Parathyroid adenoma (tissue), 2 donors: ENCODE results near the gene RAP1GAP.

Source experiments
- H2AFZ ChIP-seq: fragments of 300-600 bp; sonication (generic); one replicate; pipeline ENCODE4 v1.7.0; 2017; ENCODE audit warnings: antibody characterized with exemption, mild to moderate bottlenecking
- H3K27ac ChIP-seq: fragments of 300-600 bp; sonication (generic); one replicate; pipeline ENCODE4 v1.7.0; 2017
- H3K27me3 ChIP-seq: fragments of 300-600 bp; sonication (generic); one replicate; pipeline ENCODE4 v1.7.0; 2017; ENCODE audit warnings: low read length; ENCODE audit not compliant: control insufficient read depth, insufficient read depth
- H3K36me3 ChIP-seq: fragments of 300-600 bp; sonication (generic); one replicate; pipeline ENCODE4 v1.7.0; 2017; ENCODE audit warnings: low read length; ENCODE audit not compliant: control insufficient read depth, insufficient read depth
- H3K4me1 ChIP-seq: fragments of 300-600 bp; sonication (generic); one replicate; pipeline ENCODE4 v1.7.0; 2017; ENCODE audit warnings: control low read depth
- H3K4me2 ChIP-seq: fragments of 300-600 bp; sonication (generic); one replicate; pipeline ENCODE4 v1.7.0; 2017; ENCODE audit warnings: low read length
- H3K4me3 ChIP-seq: fragments of 300-600 bp; sonication (generic); one replicate; pipeline ENCODE4 v1.7.0; 2017; ENCODE audit warnings: low read depth, low read length
- H3K79me2 ChIP-seq: fragments of 300-600 bp; sonication (generic); one replicate; pipeline ENCODE4 v1.7.0; 2017; ENCODE audit warnings: control low read depth
- H3K9ac ChIP-seq: fragments of 300-600 bp; sonication (generic); one replicate; pipeline ENCODE4 v1.7.0; 2017; ENCODE audit warnings: mild to moderate bottlenecking
- H3K9me3 ChIP-seq: fragments of 300-600 bp; sonication (generic); one replicate; pipeline ENCODE4 v1.7.0; 2017; ENCODE audit warnings: low read length; ENCODE audit not compliant: control insufficient read depth
- TF ChIP-seq, protein P1 (sequence below): fragments of 300-600 bp; sonication (generic); IDR thresholded peaks from one replicate; pipeline ENCODE4 v1.7.0; 2017; ENCODE audit warnings: antibody characterized with exemption, mild to moderate bottlenecking
- donor health status: primary hyperparathyroidism.

Gene RAP1GAP

DNA sequence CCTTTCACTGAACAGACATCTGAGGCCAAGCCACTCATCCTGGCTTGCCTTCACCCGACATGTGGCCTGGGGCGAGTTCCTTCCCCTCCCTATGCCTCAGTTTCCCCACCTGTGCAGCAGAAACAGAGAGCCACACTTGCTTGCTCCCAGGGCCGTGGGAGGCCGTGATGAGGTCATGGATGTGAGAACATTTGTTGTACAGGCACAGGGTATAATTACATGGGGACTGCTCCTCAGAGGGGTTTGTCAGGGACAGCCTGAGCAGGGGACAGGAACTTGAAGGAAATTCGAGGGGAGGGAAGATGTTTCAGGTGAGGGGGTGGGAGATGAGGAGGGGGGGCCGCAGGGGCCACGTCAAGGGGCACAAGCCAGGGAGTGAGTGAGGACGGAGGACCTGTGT is 103.9 kb downstream of the RAP1GAP start:
- Histone ChIP-seq H3K4me3 (no peak overlapping the region), H3K9ac (no peak overlapping the region), H3K9me3 (no peaks in the 10 kb centered on the region), H3K36me3 (no peaks in the 10 kb centered on the region), H3K4me1 (no peaks in the 10 kb centered on the region), H3K27me3 (no peaks in the 10 kb centered on the region), H3K27ac (no peak overlapping the region), H3K79me2 (no peaks in the 10 kb centered on the region), H3K4me2 (no peak overlapping the region), H2AFZ (no peak overlapping the region)
- TF ChIP-seq, protein P1, sequence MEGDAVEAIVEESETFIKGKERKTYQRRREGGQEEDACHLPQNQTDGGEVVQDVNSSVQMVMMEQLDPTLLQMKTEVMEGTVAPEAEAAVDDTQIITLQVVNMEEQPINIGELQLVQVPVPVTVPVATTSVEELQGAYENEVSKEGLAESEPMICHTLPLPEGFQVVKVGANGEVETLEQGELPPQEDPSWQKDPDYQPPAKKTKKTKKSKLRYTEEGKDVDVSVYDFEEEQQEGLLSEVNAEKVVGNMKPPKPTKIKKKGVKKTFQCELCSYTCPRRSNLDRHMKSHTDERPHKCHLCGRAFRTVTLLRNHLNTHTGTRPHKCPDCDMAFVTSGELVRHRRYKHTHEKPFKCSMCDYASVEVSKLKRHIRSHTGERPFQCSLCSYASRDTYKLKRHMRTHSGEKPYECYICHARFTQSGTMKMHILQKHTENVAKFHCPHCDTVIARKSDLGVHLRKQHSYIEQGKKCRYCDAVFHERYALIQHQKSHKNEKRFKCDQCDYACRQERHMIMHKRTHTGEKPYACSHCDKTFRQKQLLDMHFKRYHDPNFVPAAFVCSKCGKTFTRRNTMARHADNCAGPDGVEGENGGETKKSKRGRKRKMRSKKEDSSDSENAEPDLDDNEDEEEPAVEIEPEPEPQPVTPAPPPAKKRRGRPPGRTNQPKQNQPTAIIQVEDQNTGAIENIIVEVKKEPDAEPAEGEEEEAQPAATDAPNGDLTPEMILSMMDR, result no peak

DNA sequence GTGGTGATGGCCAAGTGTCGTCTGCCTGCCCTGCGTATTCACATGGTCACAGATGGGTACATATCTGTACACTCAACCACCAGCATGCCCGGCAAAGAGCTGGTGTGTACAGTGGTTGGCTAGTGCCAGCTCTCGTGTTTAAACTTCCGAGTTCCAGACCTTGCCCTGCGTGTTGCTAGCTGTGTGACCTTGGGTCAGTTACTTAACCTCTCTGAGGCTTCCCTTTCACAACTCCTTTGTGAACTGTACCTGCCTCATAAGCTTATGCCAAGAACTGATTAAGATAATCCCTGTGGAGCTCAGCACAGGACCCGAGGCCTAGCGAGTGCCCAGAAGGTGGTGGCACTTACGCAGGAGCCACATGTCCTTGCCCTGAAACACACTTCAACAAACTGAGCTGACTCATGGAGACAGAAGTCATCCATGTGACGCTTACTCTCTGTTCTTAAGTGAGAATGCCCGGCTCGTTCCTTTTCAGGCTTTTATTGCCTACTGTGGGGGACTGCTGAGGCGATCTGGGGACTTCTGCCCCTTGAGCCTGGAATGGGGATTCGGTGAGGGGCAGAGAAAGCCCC is 104.5 kb downstream of the RAP1GAP start:
- H3K4me2 ChIP-seq, result no peak overlapping the region
- TF ChIP-seq, protein P1, result no peak
- H3K9ac ChIP-seq, result no peak overlapping the region
- H3K4me1 ChIP-seq, result no peaks in the 10 kb centered on the region
- no peaks in the 10 kb centered on the region for H3K9me3 ChIP-seq
- H3K27ac ChIP-seq, result no peak overlapping the region
- H3K4me3 ChIP-seq, result no peak overlapping the region
- no peaks in the 10 kb centered on the region for H3K36me3 ChIP-seq
- H2AFZ ChIP-seq, result no peak overlapping the region
- no peaks in the 10 kb centered on the region for H3K27me3 ChIP-seq
- H3K79me2 ChIP-seq, result no peaks in the 10 kb centered on the region

DNA sequence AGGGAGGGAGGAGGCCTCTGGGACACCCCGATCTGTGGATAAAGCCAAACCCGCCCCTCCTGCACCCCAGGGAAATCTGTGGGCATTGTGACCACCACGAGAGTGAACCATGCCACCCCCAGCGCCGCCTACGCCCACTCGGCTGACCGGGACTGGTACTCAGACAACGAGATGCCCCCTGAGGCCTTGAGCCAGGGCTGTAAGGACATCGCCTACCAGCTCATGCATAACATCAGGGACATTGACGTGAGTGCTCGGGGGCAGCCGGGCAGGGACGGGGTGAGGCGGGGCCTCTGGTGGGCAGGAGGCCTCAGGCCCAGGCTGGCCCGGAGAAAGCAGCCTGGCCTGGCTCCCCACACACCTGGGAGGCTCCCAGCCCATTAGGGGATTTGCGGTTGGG is 105.2 kb downstream of the RAP1GAP start:
- H3K4me1 ChIP-seq, result no peaks in the 10 kb centered on the region
- H2AFZ ChIP-seq, result no peak overlapping the region
- H3K9me3 ChIP-seq, result no peaks in the 10 kb centered on the region
- H3K4me2 ChIP-seq, result no peak overlapping the region
- H3K9ac ChIP-seq, result no peak overlapping the region
- no peak overlapping the region for H3K27ac ChIP-seq
- no peaks in the 10 kb centered on the region for H3K27me3 ChIP-seq
- TF ChIP-seq, protein P1, result no peak
- no peaks in the 10 kb centered on the region for H3K79me2 ChIP-seq
- no peak overlapping the region for H3K4me3 ChIP-seq
- no peaks in the 10 kb centered on the region for H3K36me3 ChIP-seq

DNA sequence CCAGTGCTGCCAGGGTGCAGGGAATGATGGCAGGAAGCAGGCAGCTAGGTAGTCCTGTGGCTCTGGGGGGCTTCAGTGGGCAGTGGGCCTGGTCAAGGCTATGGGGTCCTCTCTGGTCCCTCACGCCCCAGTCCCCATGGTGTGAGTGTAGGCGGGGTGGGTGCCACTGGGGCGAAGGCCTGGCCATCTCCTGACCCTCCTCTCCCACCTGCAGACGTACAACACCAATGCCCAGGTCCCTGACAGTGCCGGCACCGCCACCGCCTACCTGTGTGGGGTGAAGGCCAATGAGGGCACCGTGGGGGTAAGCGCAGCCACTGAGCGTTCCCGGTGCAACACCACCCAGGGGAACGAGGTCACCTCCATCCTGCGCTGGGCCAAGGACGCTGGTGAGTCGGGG is 106.3 kb downstream of the RAP1GAP start:
- Histone ChIP-seq H3K27me3 (no peaks in the 10 kb centered on the region), H3K9ac (no peak overlapping the region), H3K36me3 (no peaks in the 10 kb centered on the region), H3K4me2 (no peak overlapping the region), H3K4me1 (no peaks in the 10 kb centered on the region), H2AFZ (no peak overlapping the region), H3K79me2 (no peaks in the 10 kb centered on the region), H3K9me3 (no peaks in the 10 kb centered on the region), H3K4me3 (no peak overlapping the region), H3K27ac (no peak overlapping the region)
- TF ChIP-seq, protein P1, result no peak

DNA sequence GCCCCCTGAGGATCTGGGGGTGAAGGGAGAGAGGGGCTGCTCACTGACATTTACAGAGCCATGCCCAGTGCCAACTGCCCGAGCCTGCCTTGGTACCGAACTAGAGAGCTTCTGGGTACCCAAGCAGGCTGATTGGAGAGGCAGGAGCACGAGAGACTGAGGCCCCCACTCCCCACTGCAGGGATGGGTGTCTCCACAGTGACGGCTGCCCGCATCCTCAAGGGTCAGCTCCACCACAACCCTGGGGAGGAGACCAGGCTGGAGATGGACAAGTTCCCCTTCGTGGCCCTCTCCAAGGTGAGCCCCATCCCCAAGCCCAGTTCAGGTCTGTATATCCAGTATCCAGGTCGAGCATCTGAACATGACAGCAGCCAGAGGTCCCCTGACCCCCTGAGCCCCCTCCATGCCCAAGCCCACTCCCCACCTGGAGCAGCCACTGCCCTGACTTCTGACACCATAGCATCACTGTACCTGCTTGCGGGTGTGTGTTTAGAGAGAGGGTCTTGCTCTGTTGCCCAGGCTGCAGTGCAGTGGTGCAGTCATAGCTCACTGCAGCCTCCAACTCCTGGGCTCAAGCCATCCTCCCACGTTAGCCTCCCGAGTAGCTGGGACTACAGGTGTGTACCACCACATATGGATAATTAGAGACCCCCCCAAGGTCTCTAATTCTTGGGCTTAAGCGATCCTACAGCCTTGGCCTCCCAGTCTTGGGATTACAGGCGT is 108.1 kb downstream of the RAP1GAP start:
- Histone ChIP-seq H3K4me3 (no peak overlapping the region), H3K27me3 (no peaks in the 10 kb centered on the region)

More for the DNA sequence above, 108.1 kb downstream of the RAP1GAP start:
- Histone ChIP-seq H3K9me3 (no peaks in the 10 kb centered on the region), H3K79me2 (no peaks in the 10 kb centered on the region), H2AFZ (no peak overlapping the region), H3K27ac (no peak overlapping the region), H3K9ac (no peak overlapping the region), H3K4me1 (no peaks in the 10 kb centered on the region), H3K36me3 (no peaks in the 10 kb centered on the region), H3K4me2 (no peak overlapping the region)
- TF ChIP-seq, protein P1, result no peak
